Loucy (cell line): ENCODE measurements around the gene EGR1.

ENCODE experiments used
- H2AFZ ChIP-seq: fragments of 200-600 bp; sonication (generic); 2 replicates; pipeline ENCODE4 v1.6.0; 2016; ENCODE audit warnings: antibody characterized with exemption, mild to moderate bottlenecking, low read length, moderate library complexity
- H3F3A ChIP-seq: fragments of 200-600 bp; 2 replicates; pipeline ENCODE4 v1.6.0; 2016; ENCODE audit warnings: antibody characterized with exemption, low read depth, mild to moderate bottlenecking
- H3K27me3 ChIP-seq: fragments of 200-600 bp; sonication (generic); 2 replicates; pipeline ENCODE4 v1.6.1; 2014; ENCODE audit warnings: low read length, mild to moderate bottlenecking; ENCODE audit not compliant: insufficient read depth, poor library complexity, severe bottlenecking
- H3K36me3 ChIP-seq: fragments of 200-600 bp; sonication (generic); 2 replicates; pipeline ENCODE4 v1.6.1; 2016; ENCODE audit warnings: low read length; ENCODE audit not compliant: insufficient read depth
- H3K4me1 ChIP-seq: fragments of 200-600 bp; sonication (generic); 2 replicates; pipeline ENCODE4 v1.5.1; 2014; ENCODE audit warnings: low read length, mild to moderate bottlenecking; ENCODE audit not compliant: insufficient read depth, poor library complexity, severe bottlenecking
- H3K4me2 ChIP-seq: fragments of 200-600 bp; sonication (generic); 2 replicates; pipeline ENCODE4 v1.6.0; 2014; ENCODE audit warnings: antibody characterized with exemption, low read length, low read depth, mild to moderate bottlenecking; ENCODE audit not compliant: poor library complexity, severe bottlenecking
- H3K4me3 ChIP-seq: fragments of 200-600 bp; sonication (generic); 2 replicates; pipeline ENCODE4 v1.5.1; 2014; ENCODE audit warnings: low read length, mild to moderate bottlenecking, mixed read lengths; ENCODE audit not compliant: poor library complexity, severe bottlenecking
- H3K79me2 ChIP-seq: fragments of 200-600 bp; sonication (generic); 2 replicates; pipeline ENCODE4 v1.6.1; 2014; ENCODE audit warnings: low read length; ENCODE audit not compliant: insufficient read depth
- H3K9ac ChIP-seq: fragments of 200-600 bp; sonication (generic); 2 replicates; pipeline ENCODE4 v1.6.0; 2014; ENCODE audit warnings: mild to moderate bottlenecking, low read depth, low read length, moderate library complexity; ENCODE audit not compliant: poor library complexity, severe bottlenecking
- H3K9me2 ChIP-seq: fragments of 200-600 bp; sonication (generic); replicated peaks from 2 replicates; pipeline ENCODE4 v1.6.1; 2016; ENCODE audit warnings: low read depth, low read length, mixed read lengths
- H3K9me3 ChIP-seq: fragments of 200-600 bp; sonication (generic); 2 replicates; pipeline ENCODE4 v1.6.1; 2014; ENCODE audit warnings: mild to moderate bottlenecking, antibody characterized with exemption, low read length, low read depth; ENCODE audit not compliant: insufficient read depth
- H4K20me1 ChIP-seq: fragments of 200-600 bp; sonication (generic); 2 replicates; pipeline ENCODE4 v1.6.0; 2014; ENCODE audit warnings: antibody characterized with exemption, low read length, mild to moderate bottlenecking; ENCODE audit not compliant: insufficient read depth, poor library complexity, severe bottlenecking
- EZH2phosphoT487 ChIP-seq: fragments of 200-600 bp; IDR thresholded peaks from 2 replicates; pipeline ENCODE4 v1.6.1; 2018; ENCODE audit warnings: antibody characterized with exemption, mild to moderate bottlenecking, moderate library complexity, borderline replicate concordance
- TF ChIP-seq, protein P1 (sequence below): fragments of 200-600 bp; sonication (generic); conservative IDR thresholded peaks from 2 replicates; pipeline ENCODE4 v1.5.1; 2014; ENCODE audit warnings: mild to moderate bottlenecking, antibody characterized with exemption, low read length

The EGR1 gene

DNA sequence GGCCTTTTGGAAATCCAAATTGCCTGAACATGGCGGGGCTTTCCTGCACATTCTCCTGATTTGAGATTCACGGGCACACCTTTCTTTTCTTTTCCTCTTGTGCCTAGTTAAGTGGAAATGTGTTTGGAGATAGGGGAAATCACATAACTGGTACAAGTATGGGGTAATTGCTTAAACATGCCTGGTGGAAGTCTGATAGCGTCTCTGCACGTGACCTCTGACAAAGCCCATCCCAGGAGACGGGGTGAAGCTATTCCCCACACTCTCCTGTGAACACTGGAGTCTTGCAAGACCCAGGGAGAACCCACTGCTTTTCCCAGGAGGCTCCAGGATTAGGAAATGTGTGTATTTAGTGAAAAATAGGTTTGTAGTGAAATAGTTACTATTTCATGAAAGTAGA, 29.3 kb upstream of the EGR1 start:
- Histone ChIP-seq H3K9me3 (no peaks in the 10 kb centered on the region), H3K27me3 (no peaks in the 10 kb centered on the region), H3K9ac (no peak overlapping the region), H3K36me3 (peaks cover 51% of the 10 kb centered on the region), H3K9me2 (no peaks in the 10 kb centered on the region), H3K4me2 (no peak overlapping the region), H4K20me1 (no peaks in the 10 kb centered on the region), H3K79me2 (no peaks in the 10 kb centered on the region), H3F3A (peaks cover 8% of the 10 kb centered on the region; the same call in 1 of the 2 replicates), H3K4me1 (peaks cover 15% of the 10 kb centered on the region), H2AFZ (no peak overlapping the region), H3K4me3 (no peak overlapping the region)
- TF ChIP-seq, protein P1, sequence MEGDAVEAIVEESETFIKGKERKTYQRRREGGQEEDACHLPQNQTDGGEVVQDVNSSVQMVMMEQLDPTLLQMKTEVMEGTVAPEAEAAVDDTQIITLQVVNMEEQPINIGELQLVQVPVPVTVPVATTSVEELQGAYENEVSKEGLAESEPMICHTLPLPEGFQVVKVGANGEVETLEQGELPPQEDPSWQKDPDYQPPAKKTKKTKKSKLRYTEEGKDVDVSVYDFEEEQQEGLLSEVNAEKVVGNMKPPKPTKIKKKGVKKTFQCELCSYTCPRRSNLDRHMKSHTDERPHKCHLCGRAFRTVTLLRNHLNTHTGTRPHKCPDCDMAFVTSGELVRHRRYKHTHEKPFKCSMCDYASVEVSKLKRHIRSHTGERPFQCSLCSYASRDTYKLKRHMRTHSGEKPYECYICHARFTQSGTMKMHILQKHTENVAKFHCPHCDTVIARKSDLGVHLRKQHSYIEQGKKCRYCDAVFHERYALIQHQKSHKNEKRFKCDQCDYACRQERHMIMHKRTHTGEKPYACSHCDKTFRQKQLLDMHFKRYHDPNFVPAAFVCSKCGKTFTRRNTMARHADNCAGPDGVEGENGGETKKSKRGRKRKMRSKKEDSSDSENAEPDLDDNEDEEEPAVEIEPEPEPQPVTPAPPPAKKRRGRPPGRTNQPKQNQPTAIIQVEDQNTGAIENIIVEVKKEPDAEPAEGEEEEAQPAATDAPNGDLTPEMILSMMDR: no peak
- TF ChIP-seq EZH2phosphoT487: no peak

DNA sequence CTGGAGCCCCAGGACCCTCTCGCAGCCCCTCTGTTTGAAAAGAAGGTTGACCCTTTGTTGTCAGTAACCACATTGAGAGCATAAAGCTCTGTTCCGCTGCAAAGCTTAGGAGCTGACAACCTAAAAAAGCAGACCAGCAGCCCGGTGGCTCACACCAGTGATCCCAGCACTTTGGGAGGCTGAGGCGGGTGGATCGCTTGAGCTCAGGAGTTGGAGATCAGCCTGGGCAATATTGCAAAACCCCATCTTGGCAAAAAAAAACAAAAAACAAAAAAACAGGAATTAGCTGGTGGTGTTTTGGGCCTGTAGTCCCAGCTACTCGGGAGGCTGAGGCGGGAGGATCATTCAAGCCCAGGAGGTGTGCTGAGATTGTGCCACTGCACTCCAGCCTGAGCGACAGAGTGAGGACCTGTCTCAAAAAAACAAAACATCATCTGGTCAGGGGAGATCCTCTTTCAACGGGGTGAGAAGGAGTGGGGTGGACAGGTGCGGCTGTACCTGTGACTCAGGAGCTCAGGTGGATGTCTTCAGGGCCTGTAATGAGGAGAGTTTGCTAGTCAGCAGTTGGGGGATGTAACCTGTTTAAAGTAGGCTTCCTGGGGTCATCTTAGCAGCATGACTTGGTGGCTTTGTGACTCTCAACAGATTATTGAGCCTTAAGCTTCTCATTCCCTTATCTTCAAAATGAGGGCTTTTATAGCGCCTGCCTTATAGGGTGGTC, 27.1 kb upstream of the EGR1 start:
- TF ChIP-seq, protein P1: no peak
- no peak for TF ChIP-seq EZH2phosphoT487
- H2AFZ ChIP-seq: peak overlapping the region; percentile 24; the same call in 1 of the 2 replicates

DNA sequence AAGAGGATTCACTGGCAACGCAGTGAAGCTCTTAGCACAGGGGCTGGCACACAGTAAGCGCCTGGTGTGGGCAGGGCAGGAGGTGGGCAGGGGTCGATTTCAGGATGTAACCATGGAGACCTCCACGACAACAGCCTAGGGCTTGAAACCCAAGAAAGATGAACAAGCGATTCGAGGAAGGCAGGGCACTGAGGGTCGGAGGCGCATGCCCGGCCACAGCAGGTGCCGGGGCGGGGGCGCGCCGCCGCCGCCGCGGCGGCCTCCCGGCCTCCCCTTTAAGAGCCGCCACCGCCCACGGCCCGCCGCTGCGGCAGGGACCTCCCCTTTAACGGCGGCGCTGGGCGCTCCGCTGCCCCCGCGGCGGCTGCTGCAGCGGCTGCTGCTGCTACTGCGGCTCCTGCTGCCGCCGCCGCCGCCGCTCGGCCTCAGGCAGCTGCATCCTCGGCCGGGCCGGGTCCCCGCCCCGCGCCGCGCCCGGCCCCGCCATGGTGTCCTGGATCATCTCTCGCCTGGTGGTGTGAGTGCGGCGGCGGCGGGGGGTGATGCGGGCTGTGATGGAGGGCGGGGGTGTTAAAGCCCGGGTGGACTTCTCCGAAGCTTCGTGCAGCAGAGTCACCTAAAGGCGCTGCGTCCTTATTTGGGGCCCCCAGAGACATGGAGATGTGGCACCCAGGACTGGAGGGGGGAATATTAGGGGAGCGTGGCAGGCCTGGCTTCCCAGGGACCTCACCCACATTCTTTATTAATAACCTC, 26.4 kb upstream of the EGR1 start, which contains the start of gene REEP2:
Gene REEP2 (plus strand): TSS at position 334 of the 753 bp plus-strand sequence. CDS start 152 bp downstream, at position 486.
- Histone ChIP-seq H3K9ac (peak within 1 kb of the TSS; percentile 56), H3K4me3 (peak within 1 kb of the TSS; percentile 78), H3K36me3 (peaks cover 24% of the 10 kb centered on the region), H3K27me3 (no peaks in the 10 kb centered on the region), H3K9me3 (no peaks in the 10 kb centered on the region), H3F3A (peaks cover 8% of the 10 kb centered on the region; the same call in 1 of the 2 replicates), H3K79me2 (no peaks in the 10 kb centered on the region), H3K4me1 (peaks cover 15% of the 10 kb centered on the region), H3K4me2 (peak within 1 kb of the TSS; percentile 80), H4K20me1 (no peaks in the 10 kb centered on the region), H3K9me2 (no peaks in the 10 kb centered on the region), H2AFZ (peak within 1 kb of the TSS; percentile 91)
- TF ChIP-seq, protein P1: no peak
- no peak for TF ChIP-seq EZH2phosphoT487

More for the DNA sequence above, 27.1 kb upstream of the EGR1 start:
- peak overlapping the region; percentile 80 for H3K4me2 ChIP-seq
- H3K79me2 ChIP-seq: no peaks in the 10 kb centered on the region
- H3K9ac ChIP-seq: peak overlapping the region; percentile 49
- peak overlapping the region; percentile 78 for H3K4me3 ChIP-seq
- peaks cover 15% of the 10 kb centered on the region for H3K4me1 ChIP-seq
- peaks cover 32% of the 10 kb centered on the region for H3K36me3 ChIP-seq
- no peaks in the 10 kb centered on the region for H3K27me3 ChIP-seq
- H3K9me2 ChIP-seq: no peaks in the 10 kb centered on the region
- H4K20me1 ChIP-seq: no peaks in the 10 kb centered on the region
- no peaks in the 10 kb centered on the region for H3K9me3 ChIP-seq
- H3F3A ChIP-seq: peaks cover 8% of the 10 kb centered on the region; the same call in 1 of the 2 replicates
